Prostate gland (tissue), 2 donors: ENCODE data around the gene CCDC157.

ENCODE experiments used
- CTCF ChIP-seq, 4 experiments: fragments of 200-600 bp in 2 of 4; fragments of 450-650 bp in 2 of 4; sonication (generic) in 2 of 4; IDR thresholded peaks; 1 replicate in 3 of 4; 2 replicates in 1 of 4; pipeline ENCODE4 v1.5.1; 2016 to 2019; ENCODE audit warnings: antibody characterized with exemption in 4 of 4, mild to moderate bottlenecking in 2 of 4, moderate library complexity in 2 of 4
- POLR2A ChIP-seq: fragments of 450-650 bp; IDR thresholded peaks from one replicate; pipeline ENCODE4 v1.6.1; 2016; ENCODE audit warnings: antibody characterized with exemption, mild to moderate bottlenecking
- POLR2AphosphoS5 ChIP-seq: sonication (generic); formaldehyde crosslinking; IDR thresholded peaks from one replicate; pipeline ENCODE4 v1.6.1; 2017; ENCODE audit warnings: antibody characterized with exemption

GRCh38 chr22:30315962-30316576, 40.7 kb upstream of the CCDC157 start:
- TF ChIP-seq POLR2A (no peak), CTCF (IDR thresholded peaks at IDR 0.05) (no peak), POLR2AphosphoS5 (no peak)
